NB4 (cell line): ENCODE measurements around the gene CDON.

ENCODE experiments used
- POLR2A ChIP-seq: IDR thresholded peaks from 2 replicates; pipeline ENCODE4 v1.6.1; 2011; ENCODE audit warnings: mild to moderate bottlenecking; ENCODE audit not compliant: insufficient read length; ENCODE audit errors: extremely low read depth
- TF ChIP-seq, protein P1 (sequence below): IDR thresholded peaks from one replicate; pipeline ENCODE4 v1.5.1; 2012; ENCODE audit warnings: low read depth, low read length

DNA sequence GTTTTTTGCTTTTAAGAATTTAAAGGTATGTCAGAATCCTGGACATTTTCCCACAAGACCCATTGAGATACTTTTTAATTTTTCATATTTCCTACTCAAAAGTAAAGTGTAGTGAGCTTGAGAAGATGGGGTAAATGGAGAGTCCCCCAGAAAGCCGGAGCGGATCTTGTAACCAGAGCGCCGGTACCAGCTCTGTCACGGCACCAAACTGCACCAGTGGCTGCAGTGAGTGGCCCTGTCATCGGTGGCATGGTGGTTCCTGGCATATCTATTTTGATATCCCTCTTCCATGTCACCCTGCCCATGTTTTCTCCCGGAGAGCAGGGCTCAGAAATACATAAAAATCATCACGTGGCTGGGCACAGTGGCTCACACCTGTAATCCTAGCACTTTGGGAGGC is 139.0 kb downstream of the CDON start:
- TF ChIP-seq, protein P1, sequence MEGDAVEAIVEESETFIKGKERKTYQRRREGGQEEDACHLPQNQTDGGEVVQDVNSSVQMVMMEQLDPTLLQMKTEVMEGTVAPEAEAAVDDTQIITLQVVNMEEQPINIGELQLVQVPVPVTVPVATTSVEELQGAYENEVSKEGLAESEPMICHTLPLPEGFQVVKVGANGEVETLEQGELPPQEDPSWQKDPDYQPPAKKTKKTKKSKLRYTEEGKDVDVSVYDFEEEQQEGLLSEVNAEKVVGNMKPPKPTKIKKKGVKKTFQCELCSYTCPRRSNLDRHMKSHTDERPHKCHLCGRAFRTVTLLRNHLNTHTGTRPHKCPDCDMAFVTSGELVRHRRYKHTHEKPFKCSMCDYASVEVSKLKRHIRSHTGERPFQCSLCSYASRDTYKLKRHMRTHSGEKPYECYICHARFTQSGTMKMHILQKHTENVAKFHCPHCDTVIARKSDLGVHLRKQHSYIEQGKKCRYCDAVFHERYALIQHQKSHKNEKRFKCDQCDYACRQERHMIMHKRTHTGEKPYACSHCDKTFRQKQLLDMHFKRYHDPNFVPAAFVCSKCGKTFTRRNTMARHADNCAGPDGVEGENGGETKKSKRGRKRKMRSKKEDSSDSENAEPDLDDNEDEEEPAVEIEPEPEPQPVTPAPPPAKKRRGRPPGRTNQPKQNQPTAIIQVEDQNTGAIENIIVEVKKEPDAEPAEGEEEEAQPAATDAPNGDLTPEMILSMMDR, result no peak
- TF ChIP-seq POLR2A, result no peak
